Measurements from ENCODE around the gene ALK. TPM values are rescaled to one million over a fixed set of nuclear protein-coding genes. Genes with fewer than 3 reads are reported as not detected.

ALK gene
- total and polyA plus RNA-seq, 12 donors: 0.09 to 1.8 (median 0.53) TPM; not detected in 1

DNA sequence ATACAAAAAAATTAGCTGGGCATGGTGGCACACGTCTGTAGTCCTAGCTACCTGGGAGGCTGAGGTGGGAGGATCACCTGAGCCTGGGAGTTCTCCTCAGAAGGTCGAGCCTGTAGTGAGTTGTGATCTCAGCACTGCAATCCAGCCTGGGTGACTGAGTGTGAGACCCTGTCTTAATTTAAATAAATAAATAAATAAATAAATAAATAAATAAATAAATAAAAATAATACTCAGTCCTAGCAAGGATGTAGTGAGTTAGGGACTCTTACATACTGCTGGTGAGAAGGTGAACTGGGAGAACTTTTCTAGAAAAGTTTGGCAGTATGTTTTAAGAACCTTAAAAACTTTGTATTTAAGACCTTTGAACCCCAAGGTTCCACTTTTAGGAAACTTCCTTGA lies 576.1 kb downstream of the ALK start:
- no peak overlapping the region for H3K27ac ChIP-seq
- intact Hi-C loops (cut with DNase I): no loop called here
- no peaks in the 10 kb centered on the region for H3K4me1 ChIP-seq (replicated peaks in 1 of 2)
- DNase-seq: no peak
- no peaks in the 10 kb centered on the region for H3K27me3 ChIP-seq
- H3K9me3 ChIP-seq (replicated peaks in 1 of 3): no peaks in the 10 kb centered on the region
- WGBS, 4 donors: 75 to 88% (median 85%) methylated on average over 2 of the region's 2 CpGs
- H3K36me3 ChIP-seq (replicated peaks in 1 of 2): no peaks in the 10 kb centered on the region
- no peak for TF ChIP-seq POLR2A (IDR thresholded peaks at IDR 0.05)
- TF ChIP-seq, protein P1, sequence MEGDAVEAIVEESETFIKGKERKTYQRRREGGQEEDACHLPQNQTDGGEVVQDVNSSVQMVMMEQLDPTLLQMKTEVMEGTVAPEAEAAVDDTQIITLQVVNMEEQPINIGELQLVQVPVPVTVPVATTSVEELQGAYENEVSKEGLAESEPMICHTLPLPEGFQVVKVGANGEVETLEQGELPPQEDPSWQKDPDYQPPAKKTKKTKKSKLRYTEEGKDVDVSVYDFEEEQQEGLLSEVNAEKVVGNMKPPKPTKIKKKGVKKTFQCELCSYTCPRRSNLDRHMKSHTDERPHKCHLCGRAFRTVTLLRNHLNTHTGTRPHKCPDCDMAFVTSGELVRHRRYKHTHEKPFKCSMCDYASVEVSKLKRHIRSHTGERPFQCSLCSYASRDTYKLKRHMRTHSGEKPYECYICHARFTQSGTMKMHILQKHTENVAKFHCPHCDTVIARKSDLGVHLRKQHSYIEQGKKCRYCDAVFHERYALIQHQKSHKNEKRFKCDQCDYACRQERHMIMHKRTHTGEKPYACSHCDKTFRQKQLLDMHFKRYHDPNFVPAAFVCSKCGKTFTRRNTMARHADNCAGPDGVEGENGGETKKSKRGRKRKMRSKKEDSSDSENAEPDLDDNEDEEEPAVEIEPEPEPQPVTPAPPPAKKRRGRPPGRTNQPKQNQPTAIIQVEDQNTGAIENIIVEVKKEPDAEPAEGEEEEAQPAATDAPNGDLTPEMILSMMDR (IDR thresholded peaks at IDR 0.05): no peak
- no peak overlapping the region for H3K4me3 ChIP-seq

DNA sequence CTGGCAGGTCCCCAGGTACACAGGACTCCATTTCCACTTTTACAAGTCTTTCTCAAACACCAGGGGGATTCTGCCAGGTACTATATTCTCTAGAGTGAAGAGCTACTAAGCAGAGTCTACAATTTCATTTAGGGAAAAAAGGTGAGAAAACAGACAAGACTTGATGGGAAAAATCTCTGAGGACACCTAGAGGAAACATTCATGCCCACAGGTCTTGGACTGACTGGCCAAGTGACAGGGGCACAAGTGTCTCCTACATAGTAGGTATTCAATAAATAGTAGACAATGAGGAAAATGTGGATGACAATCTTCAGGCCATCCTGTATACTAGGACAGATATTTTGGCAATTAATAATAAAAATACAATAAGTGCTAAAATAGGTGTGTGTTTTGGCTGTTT lies 577.6 kb downstream of the ALK start:
- H3K4me1 ChIP-seq (replicated peaks in 1 of 2): no peaks in the 10 kb centered on the region
- H3K27me3 ChIP-seq: no peaks in the 10 kb centered on the region
- no peak overlapping the region for H3K27ac ChIP-seq
- TF ChIP-seq, protein P1 (IDR thresholded peaks at IDR 0.05): no peak
- TF ChIP-seq POLR2A (IDR thresholded peaks at IDR 0.05): no peak
- no peak for DNase-seq
- intact Hi-C loops (cut with DNase I): no loop called here
- no peak overlapping the region for H3K4me3 ChIP-seq
- H3K36me3 ChIP-seq (replicated peaks in 1 of 2): no peaks in the 10 kb centered on the region
- no peaks in the 10 kb centered on the region for H3K9me3 ChIP-seq (replicated peaks in 1 of 3)

DNA sequence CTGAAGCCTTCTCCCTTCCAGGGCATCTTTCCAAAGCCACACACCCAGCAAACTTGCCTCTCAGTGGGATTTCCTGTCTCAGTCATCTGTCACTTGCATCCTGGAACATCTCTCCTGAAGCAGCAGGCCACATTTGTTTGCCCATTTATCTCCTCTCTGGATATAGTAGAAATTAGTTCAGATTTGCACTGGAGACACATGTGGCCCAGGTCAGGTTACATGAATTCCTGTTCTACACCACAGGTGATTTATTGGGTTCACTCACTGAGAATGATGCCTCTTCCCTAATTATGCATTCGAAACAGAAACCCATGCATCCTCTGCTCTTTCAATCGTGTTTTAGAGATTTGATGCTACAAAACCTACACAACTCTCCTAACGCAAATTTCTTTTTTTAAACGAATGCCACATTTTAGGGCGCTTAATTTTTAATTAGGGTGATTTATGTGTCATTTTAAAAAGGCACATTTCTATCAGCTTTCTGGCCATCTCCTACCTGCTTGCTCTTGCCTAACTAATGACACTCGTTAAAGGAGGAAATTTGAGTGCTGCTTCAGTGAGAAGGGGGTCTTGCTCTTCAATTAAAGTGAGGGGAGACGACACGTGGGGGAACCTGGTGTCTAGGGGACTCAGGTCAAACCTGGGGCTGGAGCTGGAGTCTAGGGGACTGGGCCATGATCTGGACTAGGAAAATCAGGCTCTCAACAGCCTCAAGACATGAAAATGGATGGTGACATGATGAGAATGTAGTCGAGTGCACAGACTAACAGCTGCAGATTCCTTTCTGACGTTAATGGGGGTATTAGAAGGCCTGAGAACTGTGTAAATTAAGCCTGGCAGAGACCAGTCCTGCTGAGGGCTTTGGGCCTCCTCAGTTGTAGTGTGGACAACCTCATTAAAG lies 584.8 kb downstream of the ALK start:
- 70 to 78% (median 73%) methylated on average over 10 of the region's 10 CpGs for WGBS, 4 donors
- no peak for TF ChIP-seq POLR2A (IDR thresholded peaks at IDR 0.05)
- TF ChIP-seq, protein P1 (IDR thresholded peaks at IDR 0.05): no peak
- Histone ChIP-seq H3K4me3 (no peak overlapping the region), H3K27me3 (no peaks in the 10 kb centered on the region), H3K27ac (no peak overlapping the region), H3K9me3 (replicated peaks in 1 of 3) (no peaks in the 10 kb centered on the region), H3K4me1 (replicated peaks in 1 of 2) (no peaks in the 10 kb centered on the region), H3K36me3 (replicated peaks in 1 of 2) (no peaks in the 10 kb centered on the region)
- intact Hi-C loops (cut with DNase I): no loop called here
- DNase-seq: no peak

DNA sequence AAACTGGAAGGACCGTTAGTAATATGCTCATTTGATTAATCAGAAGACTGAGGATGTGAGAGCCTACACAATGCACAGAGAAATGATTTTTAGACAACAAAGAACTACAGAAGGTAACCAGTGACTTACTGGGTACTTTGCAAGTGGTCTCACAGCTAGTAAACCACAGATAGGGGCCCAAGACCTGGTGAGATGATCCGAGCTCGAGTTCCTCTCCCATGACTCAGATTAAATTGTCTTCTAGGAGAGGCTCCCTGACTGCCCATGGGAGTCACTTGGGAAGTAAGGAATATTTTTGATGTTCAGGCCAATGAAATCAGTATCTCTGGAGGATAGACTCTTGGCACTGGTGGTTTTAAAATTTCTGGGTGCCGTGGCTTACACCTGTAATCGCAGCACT lies 586.0 kb downstream of the ALK start:
- H3K4me1 ChIP-seq (replicated peaks in 1 of 2): no peaks in the 10 kb centered on the region
- 77 to 89% (median 86%) methylated on average over 5 of the region's 5 CpGs for WGBS, 4 donors
- intact Hi-C loops (cut with DNase I): no loop called here
- no peaks in the 10 kb centered on the region for H3K36me3 ChIP-seq (replicated peaks in 1 of 2)
- no peak for DNase-seq
- H3K27ac ChIP-seq: no peak overlapping the region
- no peak overlapping the region for H3K4me3 ChIP-seq
- no peaks in the 10 kb centered on the region for H3K27me3 ChIP-seq
- H3K9me3 ChIP-seq (replicated peaks in 1 of 3): no peaks in the 10 kb centered on the region
- TF ChIP-seq, protein P1 (IDR thresholded peaks at IDR 0.05): no peak
- no peak for TF ChIP-seq POLR2A (IDR thresholded peaks at IDR 0.05)
